Suprapubic skin (tissue), 4 donors: ENCODE results near the gene STK17B. TPM values are rescaled to one million over a fixed set of nuclear protein-coding genes. Genes with fewer than 3 reads are reported as not detected.

Source experiments
- DNase-seq, 2 donors: peaks; one replicate each; pipeline ENCODE4 v3.0.0-alpha.2; 2019; ENCODE audit warnings: low spot score in 2 of 2
- H3K27ac ChIP-seq: fragments of 200-600 bp; sonication (generic); one replicate; pipeline ENCODE4 v1.5.1; 2019
- H3K27me3 ChIP-seq: fragments of 200-600 bp; sonication (generic); one replicate; pipeline ENCODE4 v1.5.1; 2019
- H3K36me3 ChIP-seq: fragments of 200-600 bp; sonication (generic); one replicate; pipeline ENCODE4 v1.5.1; 2019
- H3K4me1 ChIP-seq: fragments of 200-600 bp; sonication (generic); one replicate; pipeline ENCODE4 v1.5.1; 2019
- H3K4me3 ChIP-seq: fragments of 200-600 bp; sonication (generic); one replicate; pipeline ENCODE4 v1.5.1; 2019; ENCODE audit warnings: mild to moderate bottlenecking
- H3K9me3 ChIP-seq: fragments of 200-600 bp; sonication (generic); one replicate; pipeline ENCODE4 v1.5.1; 2019
- CTCF ChIP-seq, 2 donors: fragments of 200-600 bp in 1 of 2; fragments of 450-650 bp in 1 of 2; sonication (generic) in 1 of 2; IDR thresholded peaks; one replicate each; pipeline ENCODE4 v1.5.1; 2016 to 2019; ENCODE audit warnings: antibody characterized with exemption in 2 of 2, mild to moderate bottlenecking in 1 of 2, moderate library complexity in 1 of 2
- EP300 ChIP-seq: sonication (generic); formaldehyde crosslinking; IDR thresholded peaks from one replicate; pipeline ENCODE4 v1.6.1; 2017; ENCODE audit warnings: antibody characterized with exemption
- POLR2A ChIP-seq, 2 donors: fragments of 450-650 bp; IDR thresholded peaks; one replicate each; pipeline ENCODE4 v1.6.1; 2017; ENCODE audit warnings: antibody characterized with exemption in 2 of 2, mild to moderate bottlenecking in 2 of 2, moderate library complexity in 2 of 2
- POLR2AphosphoS5 ChIP-seq, 3 donors: sonication (generic); formaldehyde crosslinking; IDR thresholded peaks; one replicate each; pipeline ENCODE4 v1.6.1; 2017; ENCODE audit warnings: antibody characterized with exemption in 3 of 3
- WGBS: methylation state at CpG from one replicate; pipeline ENCODE4 v1.1.5; 2018; 5-methylcytosine and 5-hydroxymethylcytosine counted together
- total RNA-seq, 4 donors: library from RNA; depleted of rRNA; stranded (reverse); fragments of >200 nt; gene quantifications; one replicate each; pipeline ENCODE4 v1.1.0, GENCODE V29; 2016

The STK17B gene
- total RNA-seq, 4 donors from 2014 or later, result 23.2 to 47.2 (median 37.6) TPM

- no peak overlapping the region for H3K27ac ChIP-seq
- TF ChIP-seq CTCF (IDR thresholded peaks at IDR 0.05), result no peak
- TF ChIP-seq EP300, result no peak
- TF ChIP-seq POLR2A (IDR thresholded peaks at IDR 0.05), result no peak
- TF ChIP-seq POLR2AphosphoS5 (IDR thresholded peaks at IDR 0.05), result no peak
- no peak overlapping the region for H3K4me3 ChIP-seq
- H3K27me3 ChIP-seq, result no peaks in the 10 kb centered on the region
- no peaks in the 10 kb centered on the region for H3K36me3 ChIP-seq
- no peak for DNase-seq
- H3K9me3 ChIP-seq, result no peaks in the 10 kb centered on the region
- H3K4me1 ChIP-seq, result no peaks in the 10 kb centered on the region
- WGBS, result 68% methylated on average over 5 of the region's 5 CpGs
Observed at GRCh38 chr2:196183528-196184231, 12.3 kb upstream of the STK17B start.

- Histone ChIP-seq H3K4me1 (no peaks in the 10 kb centered on the region), H3K27ac (no peak overlapping the region), H3K4me3 (no peak overlapping the region), H3K36me3 (no peaks in the 10 kb centered on the region), H3K9me3 (no peaks in the 10 kb centered on the region), H3K27me3 (no peaks in the 10 kb centered on the region)
- DNase-seq, result no peak
- TF ChIP-seq CTCF (IDR thresholded peaks at IDR 0.05), result no peak
- TF ChIP-seq EP300, result no peak
- TF ChIP-seq POLR2A (IDR thresholded peaks at IDR 0.05), result no peak
- no peak for TF ChIP-seq POLR2AphosphoS5 (IDR thresholded peaks at IDR 0.05)
- 76% methylated on average over 3 of the region's 3 CpGs for WGBS
Observed at GRCh38 chr2:196183172-196183473, 11.7 kb upstream of the STK17B start.

GRCh38 chr2:196182439-196183171 lies 11.2 kb upstream of the STK17B start:
- no peaks in the 10 kb centered on the region for H3K9me3 ChIP-seq
- no peak for DNase-seq
- H3K4me3 ChIP-seq, result no peak overlapping the region
- 71% methylated on average over 4 of the region's 4 CpGs for WGBS
- no peaks in the 10 kb centered on the region for H3K27me3 ChIP-seq
- no peak for TF ChIP-seq POLR2A (IDR thresholded peaks at IDR 0.05)
- TF ChIP-seq CTCF (IDR thresholded peaks at IDR 0.05), result no peak
- no peak for TF ChIP-seq POLR2AphosphoS5 (IDR thresholded peaks at IDR 0.05)
- no peak for TF ChIP-seq EP300
- no peak overlapping the region for H3K27ac ChIP-seq
- no peaks in the 10 kb centered on the region for H3K36me3 ChIP-seq
- no peaks in the 10 kb centered on the region for H3K4me1 ChIP-seq

- no peaks in the 10 kb centered on the region for H3K27me3 ChIP-seq
- WGBS, result 70% methylated on average over 3 of the region's 3 CpGs
- no peaks in the 10 kb centered on the region for H3K4me1 ChIP-seq
- no peak overlapping the region for H3K4me3 ChIP-seq
- no peak for DNase-seq
- H3K27ac ChIP-seq, result no peak overlapping the region
- H3K36me3 ChIP-seq, result no peaks in the 10 kb centered on the region
- H3K9me3 ChIP-seq, result no peaks in the 10 kb centered on the region
- no peak for TF ChIP-seq CTCF (IDR thresholded peaks at IDR 0.05)
- TF ChIP-seq POLR2A (IDR thresholded peaks at IDR 0.05), result no peak
- no peak for TF ChIP-seq EP300
- no peak for TF ChIP-seq POLR2AphosphoS5 (IDR thresholded peaks at IDR 0.05)
Observed at GRCh38 chr2:196181484-196181883, 10.1 kb upstream of the STK17B start.

GRCh38 chr2:196177124-196177523 lies 5.7 kb upstream of the STK17B start:
- WGBS, result 76% methylated on average over 2 of the region's 2 CpGs
- H3K27ac ChIP-seq, result no peak overlapping the region

More at GRCh38 chr2:196177124-196177523, 5.7 kb upstream of the STK17B start:
- H3K27me3 ChIP-seq, result no peaks in the 10 kb centered on the region
- TF ChIP-seq CTCF (IDR thresholded peaks at IDR 0.05) (no peak), EP300 (no peak), POLR2AphosphoS5 (IDR thresholded peaks at IDR 0.05) (no peak), POLR2A (IDR thresholded peaks at IDR 0.05) (no peak)
- peaks cover 4% of the 10 kb centered on the region for H3K4me1 ChIP-seq
- no peak for DNase-seq
- no peak overlapping the region for H3K4me3 ChIP-seq
- no peaks in the 10 kb centered on the region for H3K36me3 ChIP-seq
- no peaks in the 10 kb centered on the region for H3K9me3 ChIP-seq
